Fibroblast of gingiva (primary cell): ENCODE data around the gene CCDC57.

ENCODE experiments used
- DNase-seq: peaks from one replicate; pipeline ENCODE4 v3.0.0-alpha.2; 2011; ENCODE audit warnings: low read depth

CCDC57 gene

DNA sequence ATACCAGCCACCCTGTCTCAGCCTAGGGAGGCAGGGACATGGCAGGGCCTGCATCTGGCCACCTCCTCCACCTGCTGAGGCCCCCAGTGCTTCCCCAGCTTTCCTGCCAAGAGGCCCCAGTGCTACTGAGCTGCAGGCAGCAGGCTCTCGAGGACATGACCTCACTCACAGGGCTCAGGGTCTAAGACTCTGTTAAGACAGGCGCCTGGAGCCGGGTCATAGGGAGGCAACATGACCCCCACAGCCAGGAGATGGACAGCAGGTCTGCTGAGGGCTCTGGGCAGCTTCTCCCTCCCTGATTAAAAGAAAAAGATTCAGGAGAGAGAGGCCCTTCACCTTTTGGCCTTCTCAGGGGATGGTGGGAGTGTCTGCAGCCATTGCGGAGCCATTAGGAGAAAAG lies 91.4 kb downstream of the CCDC57 start:
- no peak for DNase-seq

DNA sequence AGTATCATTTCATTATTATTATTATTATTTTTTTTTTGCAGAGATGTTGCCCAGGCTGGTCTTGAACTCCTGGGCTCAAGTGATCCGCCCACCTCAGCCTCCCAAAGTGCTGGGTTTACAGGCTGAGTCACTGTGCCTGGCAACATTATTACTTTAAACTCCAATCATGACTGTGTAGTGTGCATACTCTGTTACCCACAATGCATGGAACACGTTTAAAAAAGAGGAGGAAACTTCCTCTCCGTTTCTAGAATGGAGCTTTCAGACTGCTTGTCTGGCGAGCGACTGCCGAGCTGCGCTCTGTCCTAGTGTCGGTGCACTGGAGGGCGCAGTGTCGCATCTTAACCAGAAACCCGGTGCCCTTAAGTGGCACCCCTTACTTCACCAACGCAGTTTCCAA lies 92.5 kb downstream of the CCDC57 start:
- DNase-seq, result peak; percentile 63

DNA sequence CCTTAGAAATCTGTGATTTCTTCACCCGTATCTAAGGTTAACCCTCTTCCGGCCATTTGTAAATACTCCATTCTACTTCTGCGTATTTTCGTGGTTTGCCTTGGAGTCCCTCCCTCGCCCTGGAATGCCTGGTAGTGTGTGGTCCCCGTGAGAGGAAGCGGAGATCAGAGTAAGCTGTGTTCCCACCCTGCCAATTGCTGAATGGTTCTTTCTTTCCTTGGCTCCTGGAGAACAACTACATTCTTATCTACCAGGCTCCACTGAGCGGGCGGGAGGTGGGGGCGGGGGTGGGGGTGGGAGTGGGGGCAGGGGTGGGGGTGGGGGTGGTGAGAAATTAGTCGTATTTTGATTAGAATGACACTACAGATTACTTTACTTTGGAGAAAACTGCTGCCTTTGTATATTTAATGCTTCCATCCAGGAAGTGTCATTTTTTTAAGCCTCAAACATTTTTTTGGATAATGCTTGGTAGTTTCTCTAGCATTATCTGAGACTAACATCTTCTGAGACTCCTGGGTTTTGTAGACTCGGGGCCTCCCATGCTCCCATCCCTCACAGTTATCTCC lies 93.7 kb downstream of the CCDC57 start:
- DNase-seq, result no peak

DNA sequence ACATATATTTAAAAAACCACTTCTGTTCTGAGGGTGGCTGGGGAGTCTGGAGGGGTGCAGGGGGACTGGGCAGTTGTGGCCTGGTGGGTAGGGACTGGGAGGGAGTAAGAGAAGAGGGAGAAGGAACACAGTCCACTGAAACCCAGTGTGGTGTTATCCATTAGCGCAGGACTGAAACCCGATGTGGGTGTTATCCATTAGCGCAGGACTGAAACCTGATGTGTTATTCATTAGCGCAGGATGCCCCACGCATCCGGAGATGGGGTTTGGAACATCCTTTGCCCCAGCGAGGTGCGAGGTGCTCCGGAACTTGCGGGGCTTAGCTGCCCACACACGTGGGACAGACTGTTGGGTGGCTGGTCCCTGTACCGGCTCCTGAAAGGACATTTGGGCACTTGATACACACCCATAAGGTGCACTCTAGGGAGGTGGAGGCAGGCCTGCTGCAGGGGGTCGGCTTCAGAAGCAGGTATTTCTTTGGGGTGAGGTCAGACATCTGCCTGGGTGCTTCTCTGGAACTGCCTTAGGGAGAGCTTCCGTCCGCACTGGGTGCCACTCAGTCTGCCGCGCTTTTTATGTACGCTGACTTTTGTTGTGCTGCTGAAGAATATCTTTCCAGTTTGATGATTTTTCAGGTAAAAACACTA lies 94.4 kb downstream of the CCDC57 start:
- DNase-seq, result no peak

- no peak for DNase-seq
Observed at GRCh38 chr17:82117139-82118090, 95.2 kb downstream of the CCDC57 start.

- DNase-seq, result no peak
Observed at GRCh38 chr17:82116246-82116645, 96.4 kb downstream of the CCDC57 start.

GRCh38 chr17:82114872-82115271 lies 97.8 kb downstream of the CCDC57 start:
- DNase-seq, result no peak

DNA sequence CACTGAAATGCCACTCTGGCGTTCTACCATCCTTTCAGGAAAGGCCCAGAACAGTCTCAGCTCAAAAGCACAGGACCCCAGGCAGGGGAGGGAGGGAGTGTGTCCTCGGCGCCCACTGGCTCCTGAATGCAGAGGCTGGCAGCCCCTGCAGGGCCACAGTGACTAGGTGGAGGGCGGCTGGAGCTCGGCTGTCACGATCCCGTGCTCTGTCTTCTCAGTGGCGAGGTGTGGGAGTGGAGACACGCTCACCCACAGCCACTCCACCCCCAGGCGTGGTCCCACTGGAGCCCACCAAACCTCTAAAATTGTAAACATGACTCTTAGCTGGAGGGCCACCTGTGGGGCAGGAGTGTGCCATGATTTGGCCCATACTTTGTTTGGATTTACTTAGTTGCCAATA lies 98.2 kb downstream of the CCDC57 start:
- DNase-seq, result no peak

DNA sequence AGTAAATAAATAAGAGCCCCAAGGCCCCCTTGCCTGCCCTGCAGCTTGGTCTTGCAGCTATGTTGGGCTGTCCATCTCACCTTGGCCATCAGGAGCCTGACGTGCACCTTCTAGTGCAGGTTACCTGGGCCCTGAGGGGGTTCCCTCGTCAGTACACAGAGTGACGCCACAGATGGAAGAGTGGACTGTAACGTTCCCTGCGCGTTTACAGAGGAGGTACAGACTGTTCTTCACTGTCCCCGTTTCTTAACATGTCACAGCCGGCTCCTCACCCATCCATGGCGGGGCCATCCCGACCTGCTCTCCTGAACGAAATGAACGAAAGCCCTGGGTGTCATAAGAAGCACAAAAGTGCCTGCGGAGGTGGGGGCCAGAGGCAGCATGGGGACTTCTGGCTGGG lies 98.7 kb downstream of the CCDC57 start:
- DNase-seq, result no peak

GRCh38 chr17:82113422-82113821 lies 99.2 kb downstream of the CCDC57 start:
- DNase-seq, result no peak

DNA sequence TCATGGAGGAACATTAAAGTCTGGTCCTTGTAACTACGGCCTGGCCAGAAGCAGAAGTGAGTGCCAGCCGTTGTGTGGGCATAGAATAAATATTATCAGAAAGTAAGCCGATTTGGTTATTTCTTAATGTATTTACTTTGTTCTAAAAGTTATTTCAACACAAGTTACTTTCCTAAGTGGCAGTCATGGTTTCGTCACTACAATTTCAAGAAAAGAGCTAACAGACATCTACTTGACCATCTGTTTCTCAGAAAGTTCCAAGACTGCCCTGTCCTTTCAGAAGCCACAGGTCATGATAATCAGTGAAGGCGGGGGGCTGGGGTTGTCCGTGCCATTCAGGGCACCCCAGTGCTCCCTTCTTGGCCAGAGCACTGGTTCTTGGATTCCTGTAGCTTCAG lies 99.7 kb downstream of the CCDC57 start:
- no peak for DNase-seq

GRCh38 chr17:82112181-82112913 lies 100.3 kb downstream of the CCDC57 start:
- no peak for DNase-seq

DNA sequence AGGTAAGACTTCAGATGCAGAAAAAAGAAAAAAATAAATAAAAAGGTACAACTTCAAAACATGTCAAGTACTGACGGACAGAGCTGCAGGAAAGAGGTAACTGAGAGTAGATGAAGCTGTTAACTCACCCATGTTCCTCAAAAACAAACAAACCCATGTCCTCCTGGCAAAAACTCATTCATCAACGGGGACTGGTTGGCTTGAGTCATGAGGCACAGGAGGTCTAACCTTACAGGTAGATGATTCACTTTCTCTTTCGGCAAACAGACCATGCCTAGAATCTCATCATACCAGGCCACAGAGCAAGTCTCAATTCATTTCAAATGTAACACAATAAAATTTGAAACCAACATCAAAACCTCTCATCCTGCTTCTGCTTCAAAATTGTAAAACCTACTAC lies 102.3 kb downstream of the CCDC57 start:
- DNase-seq, result no peak

- DNase-seq, result no peak
Observed at GRCh38 chr17:82108961-82109475, 103.6 kb downstream of the CCDC57 start.

DNA sequence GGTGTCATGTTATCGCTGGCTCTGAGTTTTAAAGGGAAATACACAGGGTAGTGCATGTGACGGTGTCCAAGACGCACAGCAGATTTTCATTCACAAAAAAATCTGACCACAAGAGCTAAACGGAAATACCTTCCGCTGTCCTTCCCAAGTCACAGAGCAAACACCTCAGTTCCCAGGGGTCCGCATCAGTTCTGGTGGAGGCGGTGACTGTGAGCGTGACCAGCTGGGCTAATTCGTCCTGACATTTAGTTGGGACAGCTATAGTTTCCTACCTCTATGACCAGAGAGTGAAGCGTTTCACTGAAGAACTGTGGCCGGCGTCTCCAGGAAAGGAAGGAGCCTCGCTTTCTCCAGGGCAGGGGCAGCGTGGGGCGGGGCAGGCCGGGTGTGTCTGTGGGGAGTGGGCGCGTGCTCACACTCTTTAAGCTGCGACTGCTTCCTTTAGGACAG lies 104.1 kb downstream of the CCDC57 start:
- no peak for DNase-seq

GRCh38 chr17:82108038-82108437 lies 104.6 kb downstream of the CCDC57 start:
- DNase-seq, result no peak

- DNase-seq, result no peak
Observed at GRCh38 chr17:82107341-82107860, 105.2 kb downstream of the CCDC57 start.

- DNase-seq, result no peak
Observed at GRCh38 chr17:82106688-82107305, 105.8 kb downstream of the CCDC57 start.

- DNase-seq, result no peak
Observed at GRCh38 chr17:82105882-82106687, 106.6 kb downstream of the CCDC57 start.

DNA sequence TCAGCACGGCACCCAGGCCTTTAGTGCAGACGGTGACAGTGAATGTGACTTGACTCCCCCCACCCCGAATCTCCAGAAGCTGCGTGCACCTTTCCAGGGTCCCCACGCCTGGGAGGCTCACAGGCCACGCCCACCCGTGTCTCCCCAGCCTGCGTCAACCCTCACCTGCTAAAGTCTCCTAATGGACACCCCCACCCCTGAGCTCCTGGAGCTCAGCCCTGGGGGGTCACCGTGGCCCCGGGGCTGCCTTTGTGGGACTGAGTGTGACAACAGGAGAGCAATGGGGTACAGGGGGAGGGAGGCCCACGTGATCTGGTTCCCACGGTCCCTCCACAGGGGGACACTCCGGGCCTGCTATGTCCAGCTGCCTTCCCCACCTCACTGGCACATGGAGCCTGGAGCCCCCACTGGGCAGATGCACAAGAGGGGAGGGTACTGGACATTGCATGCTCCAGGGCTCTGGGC lies 107.2 kb downstream of the CCDC57 start:
- DNase-seq, result no peak
